B cell (primary cell): Measurements from ENCODE around the gene CENPP.

Source experiments
- EZH2 ChIP-seq: IDR thresholded peaks from 2 replicates; pipeline ENCODE4 v1.6.1; 2012; ENCODE audit warnings: borderline replicate concordance, low read depth, mild to moderate bottlenecking, moderate library complexity, low read length; ENCODE audit not compliant: insufficient read depth, poor library complexity, severe bottlenecking
- TF ChIP-seq, protein P1 (sequence below): fragments of 200-600 bp; IDR thresholded peaks from one replicate; pipeline ENCODE4 v1.8.0; 2022; ENCODE audit warnings: antibody characterized with exemption, mild to moderate bottlenecking

DNA sequence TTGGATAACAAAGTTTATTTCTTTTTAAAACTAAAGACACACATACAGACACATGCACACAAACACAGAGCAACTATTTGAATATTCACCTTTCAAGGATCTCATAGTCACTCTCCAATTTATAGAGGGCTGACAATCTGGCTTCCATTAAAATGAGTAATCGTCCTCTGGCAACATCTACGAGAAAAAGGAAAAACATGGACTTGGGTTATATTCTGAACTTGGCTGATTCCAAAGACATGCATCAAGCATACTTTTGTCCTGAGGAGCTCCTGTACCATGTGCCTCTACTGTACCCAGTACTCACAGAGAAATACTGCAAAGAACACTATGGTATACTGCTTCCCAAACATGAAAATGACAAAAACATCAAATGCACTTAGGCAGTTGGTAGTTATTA lies 47.6 kb upstream of the CENPP start:
- TF ChIP-seq, protein P1, sequence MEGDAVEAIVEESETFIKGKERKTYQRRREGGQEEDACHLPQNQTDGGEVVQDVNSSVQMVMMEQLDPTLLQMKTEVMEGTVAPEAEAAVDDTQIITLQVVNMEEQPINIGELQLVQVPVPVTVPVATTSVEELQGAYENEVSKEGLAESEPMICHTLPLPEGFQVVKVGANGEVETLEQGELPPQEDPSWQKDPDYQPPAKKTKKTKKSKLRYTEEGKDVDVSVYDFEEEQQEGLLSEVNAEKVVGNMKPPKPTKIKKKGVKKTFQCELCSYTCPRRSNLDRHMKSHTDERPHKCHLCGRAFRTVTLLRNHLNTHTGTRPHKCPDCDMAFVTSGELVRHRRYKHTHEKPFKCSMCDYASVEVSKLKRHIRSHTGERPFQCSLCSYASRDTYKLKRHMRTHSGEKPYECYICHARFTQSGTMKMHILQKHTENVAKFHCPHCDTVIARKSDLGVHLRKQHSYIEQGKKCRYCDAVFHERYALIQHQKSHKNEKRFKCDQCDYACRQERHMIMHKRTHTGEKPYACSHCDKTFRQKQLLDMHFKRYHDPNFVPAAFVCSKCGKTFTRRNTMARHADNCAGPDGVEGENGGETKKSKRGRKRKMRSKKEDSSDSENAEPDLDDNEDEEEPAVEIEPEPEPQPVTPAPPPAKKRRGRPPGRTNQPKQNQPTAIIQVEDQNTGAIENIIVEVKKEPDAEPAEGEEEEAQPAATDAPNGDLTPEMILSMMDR: no peak
- TF ChIP-seq EZH2: no peak
